Embryonic facial prominence (tissue), 1 donor: ENCODE measurements around the gene SEMA5B.

Source experiments
- DNase-seq: peaks from one replicate; pipeline ENCODE4 v3.0.0-alpha.2; 2016; ENCODE audit errors: extremely low spot score

The SEMA5B gene

DNA sequence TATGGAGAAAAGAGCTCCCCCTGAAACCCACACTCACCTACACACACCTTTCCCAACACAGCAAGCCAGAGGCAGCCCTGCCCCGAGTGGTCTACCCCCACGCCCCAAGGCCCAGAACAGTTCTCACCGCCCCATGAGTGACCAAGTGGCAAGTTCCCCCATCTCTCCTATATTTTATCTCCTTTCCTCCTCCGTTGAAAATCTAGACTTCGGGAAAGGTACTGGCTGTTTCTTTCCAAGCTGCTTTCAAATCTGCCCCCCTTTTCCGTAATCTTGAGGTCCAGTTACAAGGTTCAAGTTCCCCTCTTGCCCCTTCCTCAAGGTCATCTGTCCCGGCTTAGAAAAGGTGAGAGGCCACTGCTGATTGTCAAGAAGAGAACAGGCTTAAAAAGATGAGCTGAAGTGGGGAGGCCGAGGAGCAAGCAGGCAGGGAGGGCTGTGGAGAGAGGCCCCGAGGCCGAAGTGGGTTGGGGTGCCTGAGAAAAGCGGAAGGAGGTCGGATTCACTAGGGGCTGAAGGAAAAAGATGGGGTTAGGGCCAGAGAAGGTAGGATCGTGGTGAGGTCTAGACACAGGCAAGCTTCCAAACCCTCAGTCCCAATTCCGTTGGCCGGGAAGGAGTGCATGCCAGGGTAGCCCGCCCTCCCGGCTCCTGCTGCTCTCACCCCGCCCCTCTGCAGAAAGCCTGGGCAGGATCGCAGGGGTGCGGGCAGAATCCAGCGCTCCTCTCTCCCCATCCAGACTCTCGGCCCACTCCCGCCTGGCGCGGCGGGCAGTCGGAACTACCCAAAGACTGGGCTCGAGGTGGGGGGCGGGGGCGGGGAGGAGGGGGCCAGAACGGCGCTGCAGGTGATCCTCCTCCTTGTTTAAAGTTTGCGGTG lies 1.7 kb downstream of the SEMA5B start:
- no peak for DNase-seq

DNA sequence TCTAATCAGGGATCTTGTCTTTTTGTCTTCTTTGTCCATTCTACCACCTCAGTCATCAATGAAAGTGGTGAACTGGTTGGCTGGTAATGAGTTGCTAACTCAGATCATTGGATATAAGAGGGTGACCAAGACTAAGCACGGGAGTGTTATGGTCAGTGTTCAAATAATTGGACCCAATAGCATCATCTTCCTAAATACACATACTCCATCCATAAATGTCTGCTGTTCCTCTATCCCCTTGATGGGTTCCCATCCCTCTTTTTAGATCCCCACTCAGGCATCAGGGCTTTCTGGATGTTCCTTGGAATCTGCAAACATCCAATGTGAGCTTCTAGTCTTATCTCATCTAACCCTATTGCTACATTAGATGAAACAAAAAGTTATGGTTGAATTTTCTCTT lies 3.5 kb downstream of the SEMA5B start:
- no peak for DNase-seq

DNA sequence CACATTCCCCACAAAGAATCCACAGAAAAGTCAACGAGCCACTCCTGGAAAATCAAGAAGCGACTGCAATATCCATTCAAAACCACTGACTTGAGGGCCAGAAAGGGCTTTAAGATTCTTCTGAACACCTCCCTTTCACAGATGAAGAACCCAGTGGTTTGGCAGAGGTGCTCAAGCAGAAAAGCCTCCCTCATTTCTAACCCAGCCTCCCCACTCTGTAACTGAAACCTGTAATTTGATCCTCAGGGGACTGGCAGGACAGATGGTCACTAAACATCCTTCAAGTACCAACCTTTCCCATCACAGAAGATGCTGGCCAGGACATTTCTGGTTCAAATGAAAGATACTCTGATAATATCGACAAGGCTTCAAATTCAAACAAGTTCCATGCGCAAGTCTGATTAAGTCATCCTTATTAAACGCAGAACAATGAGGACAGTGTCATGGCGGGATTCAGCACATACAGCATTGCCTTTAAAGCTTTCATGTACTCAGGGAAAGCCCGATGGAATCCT lies 5.5 kb downstream of the SEMA5B start:
- DNase-seq: no peak

DNA sequence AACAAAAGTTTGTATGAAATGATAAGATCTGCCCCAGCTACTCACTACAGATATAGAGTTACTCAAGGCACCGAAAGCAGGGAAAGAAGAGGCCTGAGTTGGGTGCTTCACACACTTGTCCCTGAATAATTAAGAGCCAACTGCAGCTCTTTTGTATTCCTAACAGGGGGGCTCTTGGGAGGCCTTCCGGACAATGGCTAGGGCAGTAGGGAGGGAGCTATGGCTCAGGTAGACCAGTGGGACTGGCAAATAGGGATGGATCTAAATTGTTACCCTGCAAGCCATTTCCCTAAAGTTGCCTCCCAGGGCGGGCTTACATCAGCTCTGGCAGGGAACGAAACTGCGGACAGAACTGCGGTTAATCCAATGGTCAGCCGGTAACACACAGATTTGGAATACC lies 6.2 kb downstream of the SEMA5B start:
- DNase-seq: no peak

DNA sequence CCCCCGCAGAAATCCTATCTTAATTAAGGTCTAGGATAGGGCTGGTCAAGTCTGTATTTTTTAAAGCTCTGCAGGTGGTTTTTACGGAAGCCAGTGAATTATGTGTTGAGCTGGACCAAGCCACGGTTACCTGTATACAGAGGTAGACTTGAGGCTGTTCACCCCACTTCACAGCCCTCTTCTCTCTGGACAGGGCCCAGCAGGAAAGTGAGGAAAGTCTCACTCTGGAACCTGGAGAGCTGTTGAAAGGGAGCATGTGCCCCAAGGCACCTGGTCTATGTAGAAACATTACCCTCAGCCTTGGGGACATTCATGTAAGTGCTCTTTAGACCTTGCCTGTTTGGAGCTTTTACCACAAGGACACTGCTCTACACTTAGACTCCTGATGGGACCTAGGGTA lies 6.9 kb downstream of the SEMA5B start:
- no peak for DNase-seq

DNA sequence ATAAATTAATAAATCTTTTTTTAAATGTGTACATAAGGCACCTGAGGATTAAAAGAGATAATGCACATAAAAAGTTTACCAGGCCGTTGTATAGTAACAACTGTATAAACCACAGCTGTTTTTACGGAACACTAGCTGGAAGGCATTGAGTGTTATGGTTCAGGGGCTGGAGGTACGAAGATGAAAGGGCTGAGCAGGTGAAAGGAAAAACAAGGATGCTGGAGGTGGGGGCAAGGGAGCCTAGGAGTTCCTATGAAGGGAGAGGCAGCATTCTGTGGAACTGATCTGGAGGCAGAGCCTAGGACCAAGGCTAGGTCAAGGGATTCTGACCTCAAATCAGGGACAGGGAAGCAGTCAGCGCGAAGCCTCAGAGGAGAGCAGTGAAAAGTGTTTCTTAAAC lies 8.0 kb downstream of the SEMA5B start:
- DNase-seq: no peak

DNA sequence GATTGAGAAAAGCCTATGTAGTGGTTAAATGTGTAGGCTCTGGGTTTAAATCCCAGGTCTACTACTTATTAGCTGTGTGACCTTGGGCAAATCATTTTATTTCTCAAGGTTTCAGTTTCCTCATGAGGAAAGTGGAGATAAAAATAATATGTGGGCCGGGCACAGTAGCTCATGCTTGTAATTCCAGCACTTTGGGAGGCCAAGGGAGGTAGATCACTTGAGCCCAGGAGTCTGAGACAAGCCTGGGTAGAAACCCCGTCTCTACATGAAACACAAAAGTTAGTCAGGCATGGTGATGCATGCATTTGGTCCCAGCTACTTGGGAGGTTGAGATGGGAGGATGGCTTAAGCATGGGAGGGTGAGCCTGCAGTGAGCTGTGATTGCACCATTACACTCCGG lies 8.4 kb downstream of the SEMA5B start:
- no peak for DNase-seq

DNA sequence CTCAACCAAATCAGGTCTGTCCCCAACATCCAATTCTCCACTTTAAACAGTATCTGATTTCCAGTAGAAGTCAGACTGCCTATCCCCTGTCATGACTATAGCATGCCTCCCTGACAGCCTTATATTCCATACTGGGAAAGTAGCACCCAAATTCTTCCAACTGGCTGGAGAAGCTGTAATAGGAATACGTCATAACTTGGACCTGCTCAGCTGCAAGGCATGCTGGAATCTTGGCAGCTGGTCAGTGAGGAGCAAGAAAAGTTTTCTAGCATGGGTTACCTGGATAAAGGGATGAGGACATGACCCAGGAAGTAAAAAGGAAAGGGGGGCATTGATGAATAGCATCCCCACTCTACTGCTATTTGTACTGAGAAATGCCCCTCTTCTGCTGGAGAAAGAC lies 8.9 kb downstream of the SEMA5B start:
- DNase-seq: no peak

DNA sequence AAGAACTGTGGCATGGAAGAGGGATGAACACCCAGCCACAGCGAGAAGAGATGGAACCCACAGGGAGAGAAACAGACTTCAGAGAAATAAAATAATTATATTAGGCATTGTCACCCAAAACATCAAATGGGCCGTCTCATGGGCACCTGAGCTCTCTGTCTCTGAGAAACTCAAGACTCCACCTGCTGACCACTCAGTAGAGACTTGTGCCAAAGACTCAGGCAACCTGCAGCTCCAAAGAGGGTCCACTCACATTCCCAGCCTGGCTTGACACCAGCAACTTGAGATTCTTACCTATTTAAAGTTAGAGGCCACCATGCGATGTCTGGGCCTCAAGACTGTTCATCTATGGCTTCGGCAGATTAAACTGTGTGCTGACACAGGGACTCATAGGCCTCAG lies 12.0 kb downstream of the SEMA5B start:
- no peak for DNase-seq

DNA sequence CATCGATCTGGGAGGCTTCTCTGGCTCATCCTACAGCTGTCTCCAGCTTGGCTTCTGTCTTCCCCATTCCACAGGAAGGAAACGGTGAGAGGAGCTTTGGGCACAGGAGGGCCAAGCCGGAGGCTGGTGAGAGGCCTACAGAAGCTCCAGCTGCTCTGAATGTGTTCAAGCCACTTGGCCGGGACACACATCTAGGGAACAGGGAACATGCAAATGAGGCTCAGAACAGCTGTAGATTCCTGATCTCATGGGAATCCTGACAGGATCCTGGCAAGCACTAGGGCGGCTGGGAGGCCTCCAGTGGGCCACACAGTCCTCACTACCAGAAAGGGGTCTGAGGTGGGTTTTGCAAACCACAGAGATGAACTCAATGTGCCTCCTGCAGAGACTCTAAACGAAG lies 13.7 kb downstream of the SEMA5B start:
- DNase-seq: no peak

DNA sequence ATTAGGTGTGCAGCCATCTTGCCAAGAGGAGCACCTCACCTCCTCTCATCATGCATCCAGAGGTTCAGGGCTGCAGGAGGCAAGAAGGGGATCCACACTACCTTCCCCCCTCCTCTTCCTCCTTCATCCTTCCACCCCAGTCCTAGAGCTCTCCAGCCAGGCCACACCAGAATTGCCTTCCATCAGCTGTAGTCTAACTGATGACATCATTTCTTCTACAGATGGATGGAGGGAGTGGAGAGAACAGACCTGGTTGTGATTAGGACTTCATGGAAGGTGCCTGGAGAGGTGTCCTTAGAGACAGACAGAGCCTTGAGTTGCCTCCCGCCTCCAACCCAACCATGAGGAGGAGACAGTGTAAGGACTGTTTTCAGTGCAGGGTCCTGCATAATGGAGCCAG lies 14.9 kb downstream of the SEMA5B start:
- DNase-seq: no peak

DNA sequence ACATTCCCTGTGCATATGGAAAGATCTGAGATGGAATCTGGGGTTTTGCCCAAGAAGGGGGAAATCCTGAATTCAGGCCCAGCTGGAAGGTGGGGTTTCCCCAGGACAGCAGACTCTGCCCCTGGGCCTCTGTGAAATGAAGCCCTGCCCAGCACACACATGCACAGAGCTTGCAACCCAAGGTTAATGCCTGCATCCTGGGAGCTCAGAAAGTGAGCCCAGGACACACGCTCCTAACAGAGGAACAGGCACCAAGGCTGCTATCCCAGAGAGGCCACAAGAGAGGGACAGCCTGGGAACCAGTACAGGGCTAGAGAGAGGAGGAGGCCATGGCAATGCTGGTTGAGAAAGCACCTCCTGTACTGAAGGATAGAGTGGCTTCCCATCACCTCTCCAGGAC lies 16.1 kb downstream of the SEMA5B start:
- DNase-seq: no peak

DNA sequence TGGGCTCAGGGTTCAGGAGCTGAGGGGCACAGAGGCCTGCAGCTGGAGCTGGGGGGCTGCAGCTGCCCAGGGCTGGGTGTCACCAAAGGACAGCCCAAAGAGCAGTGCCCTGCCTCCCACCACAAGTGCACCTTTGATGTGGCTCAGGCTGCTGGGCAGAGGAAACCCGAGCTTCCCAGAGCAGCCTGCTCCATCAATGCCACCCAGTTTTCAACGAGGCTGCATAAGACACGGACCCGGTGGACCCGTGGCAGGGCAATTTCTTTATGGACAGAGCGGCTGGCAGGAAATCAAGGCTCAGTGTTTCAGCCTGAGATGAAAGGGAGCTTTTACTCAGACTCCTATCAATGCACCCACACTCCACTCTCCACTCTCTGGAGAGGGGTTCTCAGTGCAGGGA lies 18.7 kb downstream of the SEMA5B start:
- DNase-seq: no peak

DNA sequence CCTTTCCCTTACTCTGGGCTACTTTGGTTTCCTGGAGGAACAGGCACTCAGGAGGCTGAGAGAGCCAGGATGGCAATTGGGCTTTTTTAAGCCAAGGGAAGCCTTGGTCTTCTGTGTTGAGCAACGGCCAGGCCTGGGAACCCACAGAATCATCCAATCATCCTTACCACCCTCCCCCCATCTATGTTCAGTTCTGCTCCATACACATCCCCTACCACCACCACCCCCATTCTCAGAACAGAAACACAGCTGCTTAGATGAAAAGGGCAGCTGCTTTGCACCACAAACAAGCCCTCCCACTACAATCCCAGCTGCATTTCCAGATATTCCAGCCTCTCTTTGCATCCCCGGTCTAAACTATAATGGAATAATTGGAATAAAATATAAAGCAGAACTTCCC lies 21.0 kb downstream of the SEMA5B start:
- no peak for DNase-seq

DNA sequence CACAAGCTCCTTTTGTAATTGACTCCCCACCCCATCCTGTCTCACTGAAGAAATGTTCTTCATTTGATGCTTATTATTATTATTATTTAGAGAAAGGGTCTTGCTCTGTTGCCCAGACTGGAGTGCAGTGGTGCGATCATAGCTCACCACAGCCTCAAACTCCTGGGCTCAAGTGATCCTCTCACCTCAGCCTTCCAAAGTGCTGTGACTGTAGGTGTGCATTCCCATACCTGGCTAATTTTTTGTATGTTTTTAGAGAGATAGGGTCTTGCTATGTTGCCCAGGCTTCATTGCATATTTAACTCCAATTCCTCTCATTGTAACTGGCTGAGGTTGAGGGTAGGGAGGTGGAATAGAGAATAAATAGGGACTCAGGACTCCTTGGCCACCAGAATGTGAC lies 22.3 kb downstream of the SEMA5B start:
- DNase-seq: no peak

DNA sequence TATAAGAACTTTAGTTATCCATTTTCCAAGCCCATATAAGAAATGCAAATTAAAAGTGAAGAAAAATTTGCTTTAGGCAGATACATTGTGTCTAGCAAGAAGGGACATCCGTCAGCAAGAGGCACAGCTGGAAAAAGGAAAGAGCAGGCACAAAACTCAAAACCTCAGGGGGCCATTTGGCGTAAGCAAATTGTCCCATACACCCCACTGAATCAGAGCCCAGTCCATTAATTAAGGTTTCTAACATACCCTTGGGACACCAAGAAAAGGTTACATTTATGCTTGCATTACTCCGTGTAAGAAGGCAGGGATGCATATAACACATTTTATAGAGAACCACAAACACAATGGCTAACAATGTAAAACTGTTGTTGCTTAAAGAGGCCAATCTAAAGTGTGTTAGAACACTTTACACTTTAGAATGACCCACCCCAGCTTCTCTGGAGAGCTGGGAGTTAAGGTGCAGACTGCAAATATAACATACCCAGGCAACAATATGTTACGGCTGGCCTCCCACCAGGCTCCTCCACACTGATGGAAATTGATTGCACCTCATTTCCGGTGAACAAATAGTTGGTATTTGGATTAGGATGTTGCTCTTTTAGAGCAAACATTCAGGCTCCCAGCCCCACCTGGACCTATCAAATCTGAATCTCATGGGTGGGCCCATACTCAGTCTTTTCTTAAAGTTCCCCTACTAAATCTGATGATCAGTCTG lies 23.2 kb downstream of the SEMA5B start:
- DNase-seq: no peak

DNA sequence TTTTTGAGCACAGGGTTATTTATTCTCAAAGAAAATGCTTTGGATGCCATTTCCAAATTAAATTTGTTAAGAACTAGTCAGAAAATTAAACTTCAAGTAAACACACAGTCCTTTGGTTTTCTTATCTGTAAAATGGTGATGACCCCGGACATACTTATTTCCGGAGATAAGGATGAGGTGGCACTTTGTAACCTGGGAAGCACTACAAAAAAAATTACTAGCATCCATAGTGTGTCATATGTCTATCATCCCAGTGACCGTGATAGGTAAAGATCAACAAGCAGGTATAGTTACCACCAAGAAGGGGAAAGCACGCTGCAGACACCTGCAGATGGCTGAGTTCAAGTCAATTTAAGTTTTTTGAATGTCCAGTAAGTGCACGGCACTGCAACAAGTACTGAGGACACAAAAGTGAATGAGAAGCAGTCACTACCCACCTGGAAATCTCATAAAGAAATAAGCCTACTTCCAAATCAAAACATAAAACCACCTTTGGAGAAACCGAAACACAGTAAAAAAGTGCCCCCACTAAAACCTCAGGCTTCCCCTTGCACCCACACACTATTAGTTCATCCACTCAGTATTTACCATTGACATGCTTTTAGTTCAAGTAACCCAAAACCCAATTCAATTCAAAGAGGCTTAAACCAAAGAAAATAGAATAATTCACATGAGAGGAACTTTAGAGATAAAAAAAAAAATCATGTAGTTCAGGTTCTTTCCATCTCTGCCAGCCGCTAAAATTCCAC lies 24.6 kb downstream of the SEMA5B start:
- no peak for DNase-seq

DNA sequence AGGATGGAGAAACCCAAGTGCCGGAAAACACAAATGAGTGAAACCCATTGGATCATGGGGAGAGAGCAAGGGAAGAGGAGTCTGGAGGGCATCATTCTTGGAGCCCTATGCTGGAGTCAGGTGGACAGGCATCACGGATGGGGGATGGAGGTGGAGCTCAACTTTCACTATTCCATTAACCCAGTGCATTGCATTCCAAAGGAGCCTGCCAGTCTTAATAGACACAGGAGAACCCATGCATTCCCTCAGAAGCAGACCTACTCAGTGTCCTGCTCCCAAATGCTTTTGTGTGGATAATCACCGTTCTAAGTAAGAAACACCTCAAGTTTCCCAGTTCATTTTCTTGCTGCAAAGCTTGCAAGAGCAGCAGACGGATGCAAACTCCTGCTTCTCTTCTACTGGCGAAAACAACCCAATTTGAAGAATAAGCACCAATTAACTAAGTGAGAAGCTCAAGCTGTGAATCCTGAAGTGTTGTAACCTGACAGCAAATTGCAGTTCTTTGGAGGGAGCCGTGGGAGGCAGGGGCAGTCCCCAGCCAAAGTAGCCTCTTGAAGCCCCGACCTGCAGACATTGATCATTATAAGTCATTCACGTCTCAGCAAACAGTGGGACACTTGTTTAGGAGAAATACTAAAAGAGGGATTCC lies 25.3 kb downstream of the SEMA5B start:
- no peak for DNase-seq

DNA sequence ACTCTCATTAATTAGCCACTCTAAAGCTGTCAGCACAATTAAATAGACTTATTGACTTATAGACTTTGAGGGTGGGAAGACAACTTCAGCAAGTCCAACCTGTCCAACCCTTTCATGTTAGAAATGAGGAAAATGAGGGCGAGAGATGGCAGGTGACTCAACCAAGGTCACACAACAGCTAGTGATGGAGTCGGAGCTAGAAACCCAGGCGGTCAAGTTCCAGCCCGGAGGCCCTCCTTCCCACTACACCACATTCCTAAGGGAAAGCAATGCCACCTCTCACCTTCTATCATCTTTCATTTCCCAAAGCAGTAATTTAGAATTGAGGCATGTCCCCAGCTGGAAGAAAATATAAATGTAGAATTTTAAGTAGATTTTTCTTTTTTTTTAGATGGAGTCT lies 28.7 kb downstream of the SEMA5B start:
- no peak for DNase-seq

DNA sequence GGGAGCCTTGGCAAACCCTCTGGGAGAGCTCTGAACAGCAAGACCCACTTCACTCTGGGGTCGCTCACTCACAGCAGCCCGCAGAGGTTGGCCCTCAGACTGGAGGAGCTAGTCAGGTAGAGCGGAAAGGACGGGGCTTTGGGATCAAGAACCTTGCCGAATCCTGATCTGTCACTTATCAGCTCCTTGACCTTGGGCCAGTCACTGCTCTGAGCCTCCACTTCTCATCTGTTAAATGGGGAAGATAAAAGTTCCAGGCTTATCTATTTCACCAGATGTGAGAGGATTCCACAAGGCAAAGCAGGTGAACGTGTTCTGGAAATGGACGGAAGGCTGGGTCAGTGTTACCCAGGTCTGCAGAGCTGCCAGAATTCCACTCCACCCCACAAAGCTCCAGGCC lies 29.4 kb downstream of the SEMA5B start:
- no peak for DNase-seq

DNA sequence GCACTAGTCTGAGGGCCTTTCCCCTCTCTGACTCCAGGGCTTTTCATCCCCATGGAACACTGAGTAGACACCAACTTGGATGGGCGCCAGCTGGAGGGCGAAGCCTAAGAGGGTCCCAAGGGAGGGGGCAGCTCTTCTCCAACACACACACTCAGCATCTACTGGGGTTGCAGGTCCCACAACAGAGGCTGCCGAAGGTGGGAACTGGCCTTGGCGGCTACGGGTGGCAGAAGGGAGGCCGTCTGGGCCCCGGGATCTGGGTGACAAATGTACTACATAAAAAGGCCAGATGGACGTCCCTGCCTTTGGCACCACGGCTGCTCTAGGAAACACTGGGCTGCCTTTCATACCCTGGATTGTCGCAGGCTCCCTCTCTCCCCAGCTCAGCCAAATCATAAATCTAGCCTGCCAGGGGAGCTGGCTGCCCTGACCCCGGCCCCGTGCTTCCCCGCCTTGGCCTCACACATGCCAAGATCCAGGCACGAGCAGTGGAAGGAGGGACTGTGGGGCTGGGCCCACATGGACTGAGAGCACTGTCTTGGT lies 31.5 kb downstream of the SEMA5B start:
- no peak for DNase-seq

DNA sequence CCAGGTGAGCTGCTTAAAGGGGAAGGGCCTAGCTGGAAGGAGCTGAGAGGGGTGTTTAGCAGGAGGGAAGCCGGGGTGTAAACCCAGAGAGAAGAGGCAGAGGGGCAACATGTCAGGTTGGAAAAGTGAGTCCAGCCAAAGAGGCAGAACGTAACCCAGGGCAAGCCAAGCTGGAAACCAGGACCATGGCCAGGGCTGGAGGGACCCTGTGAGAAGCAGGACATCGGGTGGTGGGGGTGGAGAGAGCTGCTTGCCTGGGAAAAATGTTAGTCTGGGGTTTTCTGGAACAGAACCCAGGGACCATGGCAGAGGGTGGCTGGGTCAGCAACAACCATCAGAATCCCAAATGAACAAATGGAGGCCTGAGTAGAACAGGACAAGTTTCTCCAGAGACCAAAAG lies 32.6 kb downstream of the SEMA5B start:
- no peak for DNase-seq
